ENCODE data around the gene COL6A5. TPM values are rescaled to one million over a fixed set of nuclear protein-coding genes. Genes with fewer than 3 reads are reported as not detected.

The COL6A5 gene
- total and polyA plus RNA-seq, 10 of the 15 experiments (the other 5 are each of a cell fraction or from before 2014, with no cell fraction given), result 0.04 to 0.11 TPM; not detected in 8

DNA sequence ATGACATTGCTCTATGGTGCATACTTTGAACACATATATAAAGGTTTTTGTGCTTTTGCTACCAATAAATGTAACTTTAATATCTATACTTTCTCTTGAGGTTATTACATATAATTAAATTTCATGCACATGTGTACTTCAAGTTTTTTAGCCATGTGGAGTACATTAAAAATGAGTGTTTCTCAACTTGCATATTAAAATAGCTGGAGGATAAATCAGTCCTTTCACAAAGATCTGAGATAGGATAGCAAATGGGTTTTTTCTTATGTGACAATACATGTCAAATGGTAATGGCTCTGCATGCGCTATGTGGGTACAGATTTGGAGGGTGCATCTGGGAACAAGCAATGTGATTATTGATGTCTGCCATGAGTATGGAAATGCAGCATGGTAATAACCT lies 122.8 kb downstream of the COL6A5 start:
- Histone ChIP-seq H4K20me1 (ENCODE audit: control insufficient read depth, insufficient read depth) (no peaks in the 10 kb centered on the region; the same call in 1 of the 2 replicates), H3K9ac (ENCODE audit: control insufficient read depth, insufficient read depth, low read length) (no peak overlapping the region), H3K27me3 (replicated peaks in 1 of 2; ENCODE audit: control insufficient read depth in 2 of 2, insufficient read depth in 2 of 2, low read length in 1 of 2) (no peaks in the 10 kb centered on the region), H3K4me2 (ENCODE audit: control insufficient read depth, insufficient read depth) (no peak overlapping the region), H3K4me1 (ENCODE audit: control insufficient read depth, insufficient read depth, low read length) (no peaks in the 10 kb centered on the region), H3K4me3 (no peak overlapping the region), H3K9me3 (replicated peaks; ENCODE audit: control insufficient read depth, insufficient read depth, low read length) (no peaks in the 10 kb centered on the region), H3K36me3 (ENCODE audit: control insufficient read depth in 2 of 2, insufficient read depth in 2 of 2, low read length in 1 of 2) (no peaks in the 10 kb centered on the region), H2AFZ (ENCODE audit: control insufficient read depth, low read depth, low read length) (no peak overlapping the region), H3K27ac (ENCODE audit: control insufficient read depth, insufficient read depth) (no peak overlapping the region), H3K79me2 (ENCODE audit: control insufficient read depth, insufficient read depth, low read length) (no peaks in the 10 kb centered on the region)
- intact Hi-C loops (cut with micrococcal nuclease; ENCODE audit: unreplicated experiment) (no loop called here), in situ Hi-C loops (cut with MboI) (no loop called here)
- no peak for TF ChIP-seq WRNIP1 (IDR thresholded peaks at IDR 0.05; ENCODE audit: borderline replicate concordance, low read depth, low read length)
- TF ChIP-seq CHD1 (IDR thresholded peaks at IDR 0.05; ENCODE audit: low read depth, low read length), result no peak
- TF ChIP-seq MYC (IDR thresholded peaks at IDR 0.05; ENCODE audit: insufficient read depth, insufficient read length, insufficient replicate concordance, low read length, severe bottlenecking), result no peak
- TF ChIP-seq, protein P1, sequence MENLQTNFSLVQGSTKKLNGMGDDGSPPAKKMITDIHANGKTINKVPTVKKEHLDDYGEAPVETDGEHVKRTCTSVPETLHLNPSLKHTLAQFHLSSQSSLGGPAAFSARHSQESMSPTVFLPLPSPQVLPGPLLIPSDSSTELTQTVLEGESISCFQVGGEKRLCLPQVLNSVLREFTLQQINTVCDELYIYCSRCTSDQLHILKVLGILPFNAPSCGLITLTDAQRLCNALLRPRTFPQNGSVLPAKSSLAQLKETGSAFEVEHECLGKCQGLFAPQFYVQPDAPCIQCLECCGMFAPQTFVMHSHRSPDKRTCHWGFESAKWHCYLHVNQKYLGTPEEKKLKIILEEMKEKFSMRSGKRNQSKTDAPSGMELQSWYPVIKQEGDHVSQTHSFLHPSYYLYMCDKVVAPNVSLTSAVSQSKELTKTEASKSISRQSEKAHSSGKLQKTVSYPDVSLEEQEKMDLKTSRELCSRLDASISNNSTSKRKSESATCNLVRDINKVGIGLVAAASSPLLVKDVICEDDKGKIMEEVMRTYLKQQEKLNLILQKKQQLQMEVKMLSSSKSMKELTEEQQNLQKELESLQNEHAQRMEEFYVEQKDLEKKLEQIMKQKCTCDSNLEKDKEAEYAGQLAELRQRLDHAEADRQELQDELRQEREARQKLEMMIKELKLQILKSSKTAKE (IDR thresholded peaks at IDR 0.05; ENCODE audit: low read depth, poor library complexity, severe bottlenecking), result no peak
- TF ChIP-seq FOS (IDR thresholded peaks at IDR 0.05; ENCODE audit: borderline replicate concordance, extremely low read depth, insufficient read length), result no peak
- DNase-seq (ENCODE audit: low read depth, low spot score) (no peak), ATAC-seq (no peak), FAIRE-seq (no peak)
- ChIA-PET SMC1A (ENCODE audit: uncharacterized antibody, unreplicated experiment) (no interaction called here), RAD21 (ENCODE audit: unreplicated experiment) (no interaction called here), CTCF (no interaction called here), POLR2A (no interaction called here)
- no TSS peak for BruUV-seq (replicated peaks)
- WGBS (ENCODE audit: insufficient coverage, insufficient replicate concordance, low lambda C conversion rate, missing lambda C conversion rate), result 100% methylated on average over 1 of the region's 1 CpG

DNA sequence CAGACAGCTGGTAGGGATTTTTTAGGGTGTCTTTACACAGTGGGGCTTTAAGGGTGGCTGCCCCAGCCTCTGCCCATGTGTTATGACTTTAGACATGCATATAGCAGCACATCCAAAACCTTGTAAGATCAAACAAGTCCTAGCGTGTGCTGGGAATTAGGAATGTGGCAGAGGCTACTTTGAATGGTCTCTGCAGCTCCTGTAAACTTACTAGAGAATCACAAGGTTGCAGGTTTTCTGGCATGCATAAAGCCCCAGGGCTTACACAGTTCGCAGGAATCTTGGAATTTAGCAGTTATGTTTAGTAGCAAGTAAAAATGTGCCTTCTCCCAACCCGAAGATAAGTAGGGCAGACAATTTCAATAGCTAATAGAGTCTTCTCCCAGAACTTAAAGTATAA lies 124.7 kb downstream of the COL6A5 start:
- H4K20me1 ChIP-seq (ENCODE audit: control insufficient read depth, insufficient read depth), result no peaks in the 10 kb centered on the region
- H3K9me3 ChIP-seq (replicated peaks; ENCODE audit: control insufficient read depth, insufficient read depth, low read length), result no peaks in the 10 kb centered on the region
- H3K9ac ChIP-seq (ENCODE audit: control insufficient read depth, insufficient read depth, low read length), result no peak overlapping the region
- no peak overlapping the region for H3K4me2 ChIP-seq (ENCODE audit: control insufficient read depth, insufficient read depth)
- H3K27ac ChIP-seq (ENCODE audit: control insufficient read depth, insufficient read depth), result no peak overlapping the region
- no peaks in the 10 kb centered on the region for H3K79me2 ChIP-seq (ENCODE audit: control insufficient read depth, insufficient read depth, low read length)
- ChIA-PET SMC1A (ENCODE audit: uncharacterized antibody, unreplicated experiment) (no interaction called here), RAD21 (ENCODE audit: unreplicated experiment) (no interaction called here), CTCF (no interaction called here), POLR2A (no interaction called here)
- no peaks in the 10 kb centered on the region for H3K4me1 ChIP-seq (ENCODE audit: control insufficient read depth, insufficient read depth, low read length)
- no peak overlapping the region for H3K4me3 ChIP-seq
- 6% methylated on average over 3 of the region's 3 CpGs for WGBS (ENCODE audit: insufficient coverage, insufficient replicate concordance, low lambda C conversion rate, missing lambda C conversion rate)
- BruUV-seq (replicated peaks), result no TSS peak
- no peak for DNase-seq (ENCODE audit: low read depth, low spot score)
- H3K27me3 ChIP-seq (replicated peaks in 1 of 2; ENCODE audit: control insufficient read depth in 2 of 2, insufficient read depth in 2 of 2, low read length in 1 of 2), result no peaks in the 10 kb centered on the region
- in situ Hi-C loops (cut with MboI), result no loop called here
- no peak for ATAC-seq
- TF ChIP-seq ZNF622 (IDR thresholded peaks at IDR 0.05) (no peak), FOS (IDR thresholded peaks at IDR 0.05; ENCODE audit: borderline replicate concordance, extremely low read depth, insufficient read length) (no peak), IKZF2 (IDR thresholded peaks at IDR 0.05) (no peak), GABPA (IDR thresholded peaks at IDR 0.05; ENCODE audit: low read depth) (no peak), SREBF2 (IDR thresholded peaks at IDR 0.05; ENCODE audit: low read length) (no peak), STAT3 (IDR thresholded peaks at IDR 0.05; ENCODE audit: low read depth, low read length) (no peak)
- TF ChIP-seq, protein P2, sequence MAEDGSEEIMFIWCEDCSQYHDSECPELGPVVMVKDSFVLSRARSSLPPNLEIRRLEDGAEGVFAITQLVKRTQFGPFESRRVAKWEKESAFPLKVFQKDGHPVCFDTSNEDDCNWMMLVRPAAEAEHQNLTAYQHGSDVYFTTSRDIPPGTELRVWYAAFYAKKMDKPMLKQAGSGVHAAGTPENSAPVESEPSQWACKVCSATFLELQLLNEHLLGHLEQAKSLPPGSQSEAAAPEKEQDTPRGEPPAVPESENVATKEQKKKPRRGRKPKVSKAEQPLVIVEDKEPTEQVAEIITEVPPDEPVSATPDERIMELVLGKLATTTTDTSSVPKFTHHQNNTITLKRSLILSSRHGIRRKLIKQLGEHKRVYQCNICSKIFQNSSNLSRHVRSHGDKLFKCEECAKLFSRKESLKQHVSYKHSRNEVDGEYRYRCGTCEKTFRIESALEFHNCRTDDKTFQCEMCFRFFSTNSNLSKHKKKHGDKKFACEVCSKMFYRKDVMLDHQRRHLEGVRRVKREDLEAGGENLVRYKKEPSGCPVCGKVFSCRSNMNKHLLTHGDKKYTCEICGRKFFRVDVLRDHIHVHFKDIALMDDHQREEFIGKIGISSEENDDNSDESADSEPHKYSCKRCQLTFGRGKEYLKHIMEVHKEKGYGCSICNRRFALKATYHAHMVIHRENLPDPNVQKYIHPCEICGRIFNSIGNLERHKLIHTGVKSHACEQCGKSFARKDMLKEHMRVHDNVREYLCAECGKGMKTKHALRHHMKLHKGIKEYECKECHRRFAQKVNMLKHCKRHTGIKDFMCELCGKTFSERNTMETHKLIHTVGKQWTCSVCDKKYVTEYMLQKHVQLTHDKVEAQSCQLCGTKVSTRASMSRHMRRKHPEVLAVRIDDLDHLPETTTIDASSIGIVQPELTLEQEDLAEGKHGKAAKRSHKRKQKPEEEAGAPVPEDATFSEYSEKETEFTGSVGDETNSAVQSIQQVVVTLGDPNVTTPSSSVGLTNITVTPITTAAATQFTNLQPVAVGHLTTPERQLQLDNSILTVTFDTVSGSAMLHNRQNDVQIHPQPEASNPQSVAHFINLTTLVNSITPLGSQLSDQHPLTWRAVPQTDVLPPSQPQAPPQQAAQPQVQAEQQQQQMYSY (CRISPR knock-in tag; IDR thresholded peaks at IDR 0.05), result no peak
- FAIRE-seq, result no peak
- H2AFZ ChIP-seq (ENCODE audit: control insufficient read depth, low read depth, low read length), result no peak overlapping the region
- intact Hi-C loops (cut with micrococcal nuclease; ENCODE audit: unreplicated experiment), result no loop called here
- H3K36me3 ChIP-seq (ENCODE audit: control insufficient read depth in 2 of 2, insufficient read depth in 2 of 2, low read length in 1 of 2), result no peaks in the 10 kb centered on the region

All from GM12878 (cell line).